ENCODE results near the gene SLC19A2. TPM values are rescaled to one million over a fixed set of nuclear protein-coding genes. Genes with fewer than 3 reads are reported as not detected.

The SLC19A2 gene
- total RNA-seq, 2 experiments from 2014 or later: 3.6 to 3.7 TPM

- Mint-ChIP-seq H3K4me3 (no peak overlapping the region), H3K4me1 (ENCODE audit: low read depth) (no peaks in the 10 kb centered on the region), H3K27ac (no peak overlapping the region), H3K9me3 (no peaks in the 10 kb centered on the region), H3K27me3 (peaks cover 11% of the 10 kb centered on the region), H3K36me3 (ENCODE audit: low read depth) (no peaks in the 10 kb centered on the region)
- POLR2A ChIA-PET: no interaction called here
- no peaks in the 10 kb centered on the region for H3K27me3 ChIP-seq (ENCODE audit: control insufficient read depth in 1 of 2, insufficient read depth in 2 of 2, low read length in 2 of 2)
- no peak for DNase-seq
- no peaks in the 10 kb centered on the region for H3K9me3 ChIP-seq (ENCODE audit: control insufficient read depth in 1 of 2, insufficient read depth in 1 of 2, low read length in 2 of 2)
- TF ChIP-seq, protein P1, sequence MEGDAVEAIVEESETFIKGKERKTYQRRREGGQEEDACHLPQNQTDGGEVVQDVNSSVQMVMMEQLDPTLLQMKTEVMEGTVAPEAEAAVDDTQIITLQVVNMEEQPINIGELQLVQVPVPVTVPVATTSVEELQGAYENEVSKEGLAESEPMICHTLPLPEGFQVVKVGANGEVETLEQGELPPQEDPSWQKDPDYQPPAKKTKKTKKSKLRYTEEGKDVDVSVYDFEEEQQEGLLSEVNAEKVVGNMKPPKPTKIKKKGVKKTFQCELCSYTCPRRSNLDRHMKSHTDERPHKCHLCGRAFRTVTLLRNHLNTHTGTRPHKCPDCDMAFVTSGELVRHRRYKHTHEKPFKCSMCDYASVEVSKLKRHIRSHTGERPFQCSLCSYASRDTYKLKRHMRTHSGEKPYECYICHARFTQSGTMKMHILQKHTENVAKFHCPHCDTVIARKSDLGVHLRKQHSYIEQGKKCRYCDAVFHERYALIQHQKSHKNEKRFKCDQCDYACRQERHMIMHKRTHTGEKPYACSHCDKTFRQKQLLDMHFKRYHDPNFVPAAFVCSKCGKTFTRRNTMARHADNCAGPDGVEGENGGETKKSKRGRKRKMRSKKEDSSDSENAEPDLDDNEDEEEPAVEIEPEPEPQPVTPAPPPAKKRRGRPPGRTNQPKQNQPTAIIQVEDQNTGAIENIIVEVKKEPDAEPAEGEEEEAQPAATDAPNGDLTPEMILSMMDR (IDR thresholded peaks at IDR 0.05): no peak
- no peak overlapping the region for H3K27ac ChIP-seq (ENCODE audit: low read depth in 1 of 2, low read length in 2 of 2)
- intact Hi-C loops (cut with DNase I, micrococcal nuclease): no loop called here
- no peak for ATAC-seq (ENCODE audit: poor library complexity)
- no peak overlapping the region for H3K4me3 ChIP-seq (ENCODE audit: low read length)
- H3K4me1 ChIP-seq (ENCODE audit: insufficient read depth, low read length): no peaks in the 10 kb centered on the region
- H3K36me3 ChIP-seq (ENCODE audit: insufficient read depth, low read length): no peaks in the 10 kb centered on the region
- CTCF ChIA-PET: no interaction called here
Measured at GRCh38 chr1:169499807-169500206, 14.1 kb upstream of the SLC19A2 start.

- Histone ChIP-seq H3K9me3 (ENCODE audit: control insufficient read depth in 1 of 2, insufficient read depth in 1 of 2, low read length in 2 of 2) (no peaks in the 10 kb centered on the region), H3K27me3 (ENCODE audit: control insufficient read depth in 1 of 2, insufficient read depth in 2 of 2, low read length in 2 of 2) (peaks cover 0 to 6% of the 10 kb centered on the region in 2 experiments), H3K4me1 (ENCODE audit: insufficient read depth, low read length) (no peaks in the 10 kb centered on the region), H3K4me3 (ENCODE audit: low read length) (no peak overlapping the region), H3K36me3 (ENCODE audit: insufficient read depth, low read length) (no peaks in the 10 kb centered on the region), H3K27ac (ENCODE audit: low read depth in 1 of 2, low read length in 2 of 2) (no peak overlapping the region)
- TF ChIP-seq, protein P1 (IDR thresholded peaks at IDR 0.05): no peak
- no peaks in the 10 kb centered on the region for H3K9me3 Mint-ChIP-seq
- ChIA-PET POLR2A (no interaction called here), CTCF (no interaction called here)
- no peak overlapping the region for H3K4me3 Mint-ChIP-seq
- intact Hi-C loops (cut with DNase I, micrococcal nuclease): no loop called here
- no peak for ATAC-seq (ENCODE audit: poor library complexity)
- H3K36me3 Mint-ChIP-seq (ENCODE audit: low read depth): no peaks in the 10 kb centered on the region
- no peak for DNase-seq
- H3K27me3 Mint-ChIP-seq: peaks cover 11% of the 10 kb centered on the region
- H3K4me1 Mint-ChIP-seq (ENCODE audit: low read depth): no peaks in the 10 kb centered on the region
- H3K27ac Mint-ChIP-seq: no peak overlapping the region
Measured at GRCh38 chr1:169497317-169497716, 11.6 kb upstream of the SLC19A2 start.

GRCh38 chr1:169495916-169496315 lies 10.2 kb upstream of the SLC19A2 start:
- no peaks in the 10 kb centered on the region for H3K9me3 Mint-ChIP-seq
- ChIA-PET POLR2A (no interaction called here), CTCF (no interaction called here)
- H3K4me3 Mint-ChIP-seq: no peak overlapping the region
- no peaks in the 10 kb centered on the region for H3K4me1 Mint-ChIP-seq (ENCODE audit: low read depth)
- no peak overlapping the region for H3K27ac Mint-ChIP-seq
- no peak overlapping the region for H3K27ac ChIP-seq (ENCODE audit: low read depth in 1 of 2, low read length in 2 of 2)
- intact Hi-C loops (cut with DNase I, micrococcal nuclease): no loop called here
- H3K4me1 ChIP-seq (ENCODE audit: insufficient read depth, low read length): no peaks in the 10 kb centered on the region
- H3K4me3 ChIP-seq (ENCODE audit: low read length): no peak overlapping the region
- TF ChIP-seq, protein P1 (IDR thresholded peaks at IDR 0.05): no peak
- H3K27me3 Mint-ChIP-seq: peaks cover 11% of the 10 kb centered on the region
- H3K36me3 ChIP-seq (ENCODE audit: insufficient read depth, low read length): no peaks in the 10 kb centered on the region
- no peaks in the 10 kb centered on the region for H3K9me3 ChIP-seq (ENCODE audit: control insufficient read depth in 1 of 2, insufficient read depth in 1 of 2, low read length in 2 of 2)
- DNase-seq (no peak), ATAC-seq (ENCODE audit: poor library complexity) (no peak)
- H3K27me3 ChIP-seq (ENCODE audit: control insufficient read depth in 1 of 2, insufficient read depth in 2 of 2, low read length in 2 of 2): peaks cover 0 to 6% of the 10 kb centered on the region in 2 experiments
- H3K36me3 Mint-ChIP-seq (ENCODE audit: low read depth): no peaks in the 10 kb centered on the region
